HEK293T (cell line): ENCODE data around the gene HACD4.

Source experiments
- ARNT ChIP-seq: fragments of 450-650 bp; IDR thresholded peaks from 2 replicates; pipeline ENCODE4 v1.6.1; 2017; ENCODE audit warnings: mild to moderate bottlenecking
- BHLHE40 ChIP-seq: fragments of 450-650 bp; IDR thresholded peaks from 2 replicates; pipeline ENCODE4 v1.6.1; 2016; ENCODE audit warnings: mild to moderate bottlenecking, moderate library complexity, borderline replicate concordance
- CTBP1 ChIP-seq: fragments of 450-650 bp; IDR thresholded peaks from 2 replicates; pipeline ENCODE4 v1.6.1; 2016; ENCODE audit warnings: borderline replicate concordance
- FOXA1 ChIP-seq: fragments of 450-650 bp; IDR thresholded peaks from 2 replicates; pipeline ENCODE4 v1.6.1; 2016; ENCODE audit warnings: mild to moderate bottlenecking
- FOXK2 ChIP-seq: fragments of 450-650 bp; IDR thresholded peaks from 2 replicates; pipeline ENCODE4 v1.6.1; 2016; ENCODE audit warnings: mild to moderate bottlenecking
- FOXM1 ChIP-seq: fragments of 450-650 bp; IDR thresholded peaks from 2 replicates; pipeline ENCODE4 v1.6.1; 2017; ENCODE audit warnings: mild to moderate bottlenecking, borderline replicate concordance
- HDGF ChIP-seq: fragments of 450-650 bp; IDR thresholded peaks from 2 replicates; pipeline ENCODE4 v1.6.1; 2017; ENCODE audit warnings: antibody characterized with exemption, borderline replicate concordance
- NFRKB ChIP-seq: fragments of 450-650 bp; IDR thresholded peaks from 2 replicates; pipeline ENCODE4 v1.6.1; 2016; ENCODE audit warnings: mild to moderate bottlenecking, moderate library complexity
- PKNOX1 ChIP-seq: fragments of 450-650 bp; IDR thresholded peaks from 2 replicates; pipeline ENCODE4 v1.6.1; 2016
- SP1 ChIP-seq: fragments of 450-650 bp; IDR thresholded peaks from 2 replicates; pipeline ENCODE4 v1.6.1; 2017
- SUZ12 ChIP-seq: fragments of 450-650 bp; IDR thresholded peaks from 2 replicates; pipeline ENCODE4 v1.6.1; 2016; ENCODE audit warnings: mild to moderate bottlenecking
- TARDBP ChIP-seq: fragments of 450-650 bp; IDR thresholded peaks from 2 replicates; pipeline ENCODE4 v1.6.1; 2016
- ZNF384 ChIP-seq: fragments of 450-650 bp; IDR thresholded peaks from 2 replicates; pipeline ENCODE4 v1.6.1; 2016

GRCh38 chr9:21030389-21031035 lies 928 bp downstream of the HACD4 start:
- TF ChIP-seq PKNOX1, result no peak
- no peak for TF ChIP-seq FOXK2
- no peak for TF ChIP-seq HDGF
- TF ChIP-seq BHLHE40, result no peak
- TF ChIP-seq FOXM1, result no peak
- TF ChIP-seq NFRKB, result no peak
- no peak for TF ChIP-seq TARDBP
- no peak for TF ChIP-seq CTBP1
- TF ChIP-seq ZNF384, result no peak
- no peak for TF ChIP-seq ARNT
- TF ChIP-seq SP1, result no peak
- no peak for TF ChIP-seq SUZ12
- no peak for TF ChIP-seq FOXA1
